Suprapubic skin (tissue), 4 donors: ENCODE measurements around the gene NQO1.

Experiments
- POLR2A ChIP-seq, 2 donors: fragments of 450-650 bp; IDR thresholded peaks; one replicate each; pipeline ENCODE4 v1.6.1; 2017; ENCODE audit warnings: antibody characterized with exemption in 2 of 2, mild to moderate bottlenecking in 2 of 2, moderate library complexity in 2 of 2
- POLR2AphosphoS5 ChIP-seq, 3 donors: sonication (generic); formaldehyde crosslinking; IDR thresholded peaks; one replicate each; pipeline ENCODE4 v1.6.1; 2017; ENCODE audit warnings: antibody characterized with exemption in 3 of 3
- TF ChIP-seq, protein P1 (sequence below), 2 donors: fragments of 200-600 bp in 1 of 2; fragments of 450-650 bp in 1 of 2; sonication (generic) in 1 of 2; IDR thresholded peaks; one replicate each; pipeline ENCODE4 v1.5.1; 2016 to 2019; ENCODE audit warnings: antibody characterized with exemption in 2 of 2, mild to moderate bottlenecking in 1 of 2, moderate library complexity in 1 of 2

DNA sequence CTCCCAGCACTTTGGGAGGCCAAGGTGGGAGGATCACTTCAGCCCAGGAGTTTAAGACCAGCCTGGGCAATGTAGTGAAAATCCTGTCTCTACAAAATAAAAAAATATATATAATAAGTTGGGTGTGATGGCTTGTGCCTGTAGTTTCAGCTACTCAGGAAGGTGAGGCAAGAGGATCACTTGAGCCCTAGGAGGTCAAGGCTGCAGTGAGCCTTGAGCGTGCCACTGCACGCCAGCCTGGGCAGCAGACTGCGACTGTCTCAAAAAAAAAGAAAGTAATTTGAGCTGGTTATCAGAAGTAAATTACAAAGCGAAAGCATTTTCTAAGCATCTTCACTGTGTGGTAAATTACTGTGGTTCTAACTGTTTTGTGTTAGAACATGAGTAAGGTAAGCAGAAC lies 66.2 kb downstream of the NQO1 start:
- TF ChIP-seq POLR2A (IDR thresholded peaks at IDR 0.05) (no peak), POLR2AphosphoS5 (IDR thresholded peaks at IDR 0.05) (no peak)
- TF ChIP-seq, protein P1, sequence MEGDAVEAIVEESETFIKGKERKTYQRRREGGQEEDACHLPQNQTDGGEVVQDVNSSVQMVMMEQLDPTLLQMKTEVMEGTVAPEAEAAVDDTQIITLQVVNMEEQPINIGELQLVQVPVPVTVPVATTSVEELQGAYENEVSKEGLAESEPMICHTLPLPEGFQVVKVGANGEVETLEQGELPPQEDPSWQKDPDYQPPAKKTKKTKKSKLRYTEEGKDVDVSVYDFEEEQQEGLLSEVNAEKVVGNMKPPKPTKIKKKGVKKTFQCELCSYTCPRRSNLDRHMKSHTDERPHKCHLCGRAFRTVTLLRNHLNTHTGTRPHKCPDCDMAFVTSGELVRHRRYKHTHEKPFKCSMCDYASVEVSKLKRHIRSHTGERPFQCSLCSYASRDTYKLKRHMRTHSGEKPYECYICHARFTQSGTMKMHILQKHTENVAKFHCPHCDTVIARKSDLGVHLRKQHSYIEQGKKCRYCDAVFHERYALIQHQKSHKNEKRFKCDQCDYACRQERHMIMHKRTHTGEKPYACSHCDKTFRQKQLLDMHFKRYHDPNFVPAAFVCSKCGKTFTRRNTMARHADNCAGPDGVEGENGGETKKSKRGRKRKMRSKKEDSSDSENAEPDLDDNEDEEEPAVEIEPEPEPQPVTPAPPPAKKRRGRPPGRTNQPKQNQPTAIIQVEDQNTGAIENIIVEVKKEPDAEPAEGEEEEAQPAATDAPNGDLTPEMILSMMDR (IDR thresholded peaks at IDR 0.05) = no peak
